Adrenal gland (tissue), 12 donors: ENCODE results near the gene CACNA1B. TPM values are rescaled to one million over a fixed set of nuclear protein-coding genes. Genes with fewer than 3 reads are reported as not detected.

Experiments used
- DNase-seq, 7 donors: peaks; one replicate each; pipeline ENCODE4 v3.0.0-alpha.2; 2019 to 2020
- H3K27ac ChIP-seq, 5 donors: fragments of 200-600 bp; sonication (generic) in 4 of 5; 1 replicate in 3 of 5; 2 replicates in 2 of 5; pipeline versions ENCODE4 v1.5.1 to v1.8.0; 2016 to 2020; ENCODE audit warnings: mild to moderate bottlenecking in 1 of 5
- H3K27me3 ChIP-seq: fragments of 200-600 bp; 2 replicates; pipeline ENCODE4 v1.8.0; 2021
- H3K36me3 ChIP-seq, 2 donors: fragments of 200-600 bp; replicated peaks in 1 of 2; 1 replicate in 1 of 2; 2 replicates in 1 of 2; pipeline versions ENCODE4 v1.5.1 to v1.8.0; 2018 to 2022
- H3K4me1 ChIP-seq, 2 donors: fragments of 200-600 bp; replicated peaks in 1 of 2; 1 replicate in 1 of 2; 2 replicates in 1 of 2; pipeline versions ENCODE4 v1.5.1 to v1.8.0; 2018 to 2021
- H3K4me3 ChIP-seq, 4 donors: fragments of 200-600 bp; sonication (generic) in 3 of 4; one replicate each; pipeline ENCODE4 v1.5.1; 2016 to 2018
- H3K9me3 ChIP-seq, 3 donors: fragments of 200-600 bp; sonication (generic) in 1 of 3; replicated peaks in 1 of 3; 1 replicate in 2 of 3; 2 replicates in 1 of 3; pipeline versions ENCODE4 v1.5.1 to v1.8.0; 2016 to 2021
- CTCF ChIP-seq, 6 experiments: fragments of 450-650 bp in 4 of 6; fragments of 200-600 bp in 2 of 6; sonication (generic) in 1 of 6; IDR thresholded peaks; 1 replicate in 5 of 6; 2 replicates in 1 of 6; pipeline versions ENCODE4 v1.5.1 to v1.8.0; 2016 to 2021; ENCODE audit warnings: antibody characterized with exemption in 6 of 6, mild to moderate bottlenecking in 2 of 6, moderate library complexity in 1 of 6
- POLR2A ChIP-seq, 2 donors: fragments of 450-650 bp; IDR thresholded peaks; one replicate each; pipeline ENCODE4 v1.6.1; 2017; ENCODE audit warnings: antibody characterized with exemption in 2 of 2, mild to moderate bottlenecking in 2 of 2, moderate library complexity in 1 of 2
- WGBS, 4 donors: extraction: QIAGEN DNeasy Blood & Tissue Kit in 2 of 4; methylation state at CpG; one replicate each; pipeline versions ENCODE4 v1.1.5 to v1.1.7; 2013 to 2017; 5-methylcytosine and 5-hydroxymethylcytosine counted together
- intact Hi-C, 2 donors: fragments of 100-400 bp; cut with DNase I; formaldehyde crosslinking; loops; one replicate each; pipeline versions ENCODE4 v1.14.1 to v1.15.0; 2022 to 2023
- polyA plus RNA-seq, 3 donors: library from polyadenylated mRNA; stranded (reverse); fragments of 200-250 nt in 2 of 3; fragments of 350-450 nt in 1 of 3; fragmentation: Illumina TruSeq in 1 of 3; extraction: RNeasy Lipid Tissue Mini Kit (QIAGEN cat#74804) in 1 of 3; gene quantifications; one replicate each; pipeline ENCODE4 v1.2.3, GENCODE V29; 2013 to 2014
- total RNA-seq, 9 donors: library from RNA; depleted of rRNA in 4 of 9; stranded (reverse); fragments of >200 nt in 4 of 9; fragments of 120-200 nt in 1 of 9; fragmentation: NEBNext Ultra II Directional in 1 of 9; extraction: Animal tissue kit (Norgen Biotek cat#: 25700) in 1 of 9; gene quantifications; one replicate each; pipeline versions ENCODE4 v1.1.0 to v1.2.4, GENCODE V29; 2013 to 2023
- donor health status: healthy with polysubstance abuse.
- donor health status: Bipolar disorder and iron deficiency.
- donor health status: DM: yes; HTN: yes; CAD: no.
- donor health status: DM: no; HTN: no; CAD: no.
- donor health status: DM: no; HTN: no; CAD: no.
- donor health status: DM: yes; HTN: yes; CAD: no.

CACNA1B gene
- total and polyA plus RNA-seq, 12 donors = 0.04 to 4.9 (median 1.1) TPM; not detected in 1

GRCh38 chr9:137924761-137925369, 47.3 kb downstream of the CACNA1B start:
- WGBS, 4 donors = 67 to 75% (median 71%) methylated on average over 9 of the region's 9 CpGs

GRCh38 chr9:137943655-137944054, 66.1 kb downstream of the CACNA1B start:
- intact Hi-C loops = no loop called here
- TF ChIP-seq POLR2A (IDR thresholded peaks at IDR 0.05) (no peak), CTCF (IDR thresholded peaks at IDR 0.05) (no peak)
- peak in 1 of 7 donors; percentile 27 for DNase-seq
- Histone ChIP-seq H3K27ac (no peak overlapping the region), H3K4me1 (no peaks in the 10 kb centered on the region), H3K36me3 (no peaks in the 10 kb centered on the region), H3K9me3 (peaks cover 0 to 3% (median 0%) of the 10 kb centered on the region in 3 donors), H3K27me3 (no peaks in the 10 kb centered on the region), H3K4me3 (no peak overlapping the region)
- 87 to 94% (median 90%) methylated on average over 5 of the region's 5 CpGs for WGBS, 4 donors

More at GRCh38 chr9:137924761-137925369, 47.3 kb downstream of the CACNA1B start:
- no peak overlapping the region for H3K27ac ChIP-seq
- TF ChIP-seq POLR2A (IDR thresholded peaks at IDR 0.05) (no peak), CTCF (IDR thresholded peaks at IDR 0.05) (no peak)
- no peaks in the 10 kb centered on the region for H3K36me3 ChIP-seq
- H3K9me3 ChIP-seq = no peaks in the 10 kb centered on the region
- intact Hi-C loops = no loop called here
- no peak overlapping the region for H3K4me3 ChIP-seq
- no peaks in the 10 kb centered on the region for H3K27me3 ChIP-seq
- DNase-seq = peak in 1 of 7 donors; percentile 49
- no peaks in the 10 kb centered on the region for H3K4me1 ChIP-seq

GRCh38 chr9:137945581-137945980, 68.0 kb downstream of the CACNA1B start:
- H3K4me1 ChIP-seq = no peaks in the 10 kb centered on the region
- H3K9me3 ChIP-seq = peaks cover 0 to 3% (median 0%) of the 10 kb centered on the region in 3 donors
- H3K27ac ChIP-seq = no peak overlapping the region
- no peak for TF ChIP-seq CTCF (IDR thresholded peaks at IDR 0.05)
- TF ChIP-seq POLR2A (IDR thresholded peaks at IDR 0.05) = no peak
- DNase-seq = no peak
- intact Hi-C loops = no loop called here
- no peak overlapping the region for H3K4me3 ChIP-seq
- 85 to 90% (median 88%) methylated on average over 4 of the region's 4 CpGs for WGBS, 4 donors
- no peaks in the 10 kb centered on the region for H3K36me3 ChIP-seq
- H3K27me3 ChIP-seq = no peaks in the 10 kb centered on the region

GRCh38 chr9:137946993-137947392, 69.4 kb downstream of the CACNA1B start:
- 58 to 79% (median 71%) methylated on average over 2 of the region's 2 CpGs for WGBS, 4 donors
- peaks cover 0 to 3% (median 0%) of the 10 kb centered on the region in 3 donors for H3K9me3 ChIP-seq
- no peak overlapping the region for H3K27ac ChIP-seq
- no peaks in the 10 kb centered on the region for H3K36me3 ChIP-seq
- TF ChIP-seq CTCF (IDR thresholded peaks at IDR 0.05) (no peak), POLR2A (IDR thresholded peaks at IDR 0.05) (no peak)
- no peaks in the 10 kb centered on the region for H3K4me1 ChIP-seq
- intact Hi-C loops = no loop called here
- peak in 1 of 7 donors; percentile 24 for DNase-seq
- no peaks in the 10 kb centered on the region for H3K27me3 ChIP-seq
- no peak overlapping the region for H3K4me3 ChIP-seq
